T-helper 17 cell (primary cell): Measurements from ENCODE around the gene UPK3B. TPM values are rescaled to one million over a fixed set of nuclear protein-coding genes. Genes with fewer than 3 reads are reported as not detected.
"Not testable (repeated sequence)": the region's sequence is repeated elsewhere in the genome, so short reads cannot be mapped to it uniquely, and the experiment has no call there.

Source experiments
- ATAC-seq: fragments of 150-1000 bp; cut with Tn5 transposase; 2 replicates; pipeline ENCODE4 v1.10.0; 2021; ENCODE audit warnings: mild to moderate bottlenecking, moderate library complexity
- DNase-seq, 3 donors: peaks; one replicate each; pipeline versions ENCODE4 v3.0.0 to v3.0.0-alpha.2; 2020 to 2021
- H3K9me3 ChIP-seq: one replicate; pipeline ENCODE4 v1.7.0; 2013; ENCODE audit warnings: low read length, mild to moderate bottlenecking; ENCODE audit not compliant: control insufficient read depth, poor library complexity, severe bottlenecking
- H3K27ac Mint-ChIP-seq: one replicate; pipeline ENCODE4 v1.8.0; 2022; ENCODE audit warnings: mild to moderate bottlenecking, moderate library complexity, mixed read lengths
- H3K27me3 Mint-ChIP-seq: one replicate; pipeline ENCODE4 v1.8.0; 2022; ENCODE audit warnings: mixed read lengths
- H3K36me3 Mint-ChIP-seq: one replicate; pipeline ENCODE4 v1.8.0; 2022; ENCODE audit warnings: low read depth, mixed read lengths
- H3K4me1 Mint-ChIP-seq: one replicate; pipeline ENCODE4 v1.8.0; 2022; ENCODE audit warnings: mild to moderate bottlenecking, mixed read lengths
- H3K4me3 Mint-ChIP-seq: one replicate; pipeline ENCODE4 v1.8.0; 2022; ENCODE audit warnings: mild to moderate bottlenecking, moderate library complexity, mixed read lengths
- total RNA-seq, 4 donors: library from RNA in 2 of 4; stranded (reverse) in 2 of 4; gene quantifications; one replicate each; pipeline ENCODE4 v1.2.3 and lab custom pipeline; 2022 to 2026

The UPK3B gene
- total RNA-seq, 2 donors from 2014 or later, result 1.8 to 4.4 TPM

- not testable (repeated sequence) for H3K9me3 ChIP-seq, H3K27ac Mint-ChIP-seq, DNase-seq, ATAC-seq, H3K27me3 Mint-ChIP-seq, H3K36me3 Mint-ChIP-seq, H3K4me3 Mint-ChIP-seq, H3K4me1 Mint-ChIP-seq
These were observed 8.1 kb upstream of the UPK3B start for GRCh38 chr7:76502224-76502623.

GRCh38 chr7:76502836-76503235, 7.5 kb upstream of the UPK3B start:
- not testable (repeated sequence) for H3K4me3 Mint-ChIP-seq, H3K27ac Mint-ChIP-seq, H3K36me3 Mint-ChIP-seq, H3K9me3 ChIP-seq, ATAC-seq, H3K4me1 Mint-ChIP-seq, H3K27me3 Mint-ChIP-seq, DNase-seq

GRCh38 chr7:76503244-76503643, 7.1 kb upstream of the UPK3B start:
- H3K27me3 Mint-ChIP-seq, H3K4me1 Mint-ChIP-seq, H3K27ac Mint-ChIP-seq, ATAC-seq, H3K9me3 ChIP-seq, H3K36me3 Mint-ChIP-seq, DNase-seq, H3K4me3 Mint-ChIP-seq: not testable (repeated sequence)

- ATAC-seq, H3K36me3 Mint-ChIP-seq, H3K4me3 Mint-ChIP-seq, H3K4me1 Mint-ChIP-seq, H3K9me3 ChIP-seq, H3K27ac Mint-ChIP-seq, H3K27me3 Mint-ChIP-seq, DNase-seq: not testable (repeated sequence)
These were observed 5.8 kb upstream of the UPK3B start for GRCh38 chr7:76504351-76505167.

- Mint-ChIP-seq H3K27ac (no peak overlapping the region), H3K36me3 (peaks cover 3% of the 10 kb centered on the region), H3K4me1 (peaks cover 2% of the 10 kb centered on the region), H3K27me3 (no peaks in the 10 kb centered on the region), H3K4me3 (no peak overlapping the region)
- DNase-seq, result no peak
- ATAC-seq, result no peak
- H3K9me3 ChIP-seq, result no peaks in the 10 kb centered on the region
These were observed 4.9 kb upstream of the UPK3B start for GRCh38 chr7:76505168-76506080.

GRCh38 chr7:76506081-76506440, 4.3 kb upstream of the UPK3B start:
- DNase-seq (no peak), ATAC-seq (no peak)
- Mint-ChIP-seq H3K36me3 (peaks cover 3% of the 10 kb centered on the region), H3K4me1 (peaks cover 2% of the 10 kb centered on the region), H3K27ac (no peak overlapping the region), H3K4me3 (no peak overlapping the region), H3K27me3 (no peaks in the 10 kb centered on the region)
- H3K9me3 ChIP-seq, result no peaks in the 10 kb centered on the region

- H3K27ac Mint-ChIP-seq, H3K9me3 ChIP-seq, DNase-seq, H3K27me3 Mint-ChIP-seq, H3K4me1 Mint-ChIP-seq, ATAC-seq, H3K36me3 Mint-ChIP-seq, H3K4me3 Mint-ChIP-seq: not testable (repeated sequence)
These were observed 3.7 kb upstream of the UPK3B start for GRCh38 chr7:76506643-76507042.

- no peaks in the 10 kb centered on the region for H3K36me3 Mint-ChIP-seq
- H3K27ac Mint-ChIP-seq, result no peak overlapping the region
- ATAC-seq, result no peak
- DNase-seq, result no peak
- H3K4me3 Mint-ChIP-seq, result no peak overlapping the region
- no peaks in the 10 kb centered on the region for H3K27me3 Mint-ChIP-seq
- H3K4me1 Mint-ChIP-seq, result peaks cover 2% of the 10 kb centered on the region
- no peaks in the 10 kb centered on the region for H3K9me3 ChIP-seq
These were observed 2.5 kb upstream of the UPK3B start for GRCh38 chr7:76507723-76508406.

- not testable (repeated sequence) for H3K36me3 Mint-ChIP-seq, ATAC-seq, H3K4me3 Mint-ChIP-seq, H3K4me1 Mint-ChIP-seq, H3K27ac Mint-ChIP-seq, H3K27me3 Mint-ChIP-seq, H3K9me3 ChIP-seq, DNase-seq
These were observed 1.0 kb downstream of the UPK3B start for GRCh38 chr7:76511200-76511910.

- not testable (repeated sequence) for DNase-seq, H3K4me1 Mint-ChIP-seq, H3K9me3 ChIP-seq, H3K27ac Mint-ChIP-seq, H3K27me3 Mint-ChIP-seq, H3K36me3 Mint-ChIP-seq, ATAC-seq, H3K4me3 Mint-ChIP-seq
These were observed 1.8 kb downstream of the UPK3B start for GRCh38 chr7:76511911-76512885.

GRCh38 chr7:76512941-76513816, 2.8 kb downstream of the UPK3B start:
- DNase-seq (no peak), ATAC-seq (no peak)
- peaks cover 2% of the 10 kb centered on the region for H3K4me1 Mint-ChIP-seq
- H3K27me3 Mint-ChIP-seq, result no peaks in the 10 kb centered on the region
- no peaks in the 10 kb centered on the region for H3K9me3 ChIP-seq
- no peak overlapping the region for H3K27ac Mint-ChIP-seq
- H3K36me3 Mint-ChIP-seq, result no peaks in the 10 kb centered on the region
- no peak overlapping the region for H3K4me3 Mint-ChIP-seq
